RWPE2 (cell line): ENCODE data around the gene PRC1.
A peak's percentile ranks its signal among the peaks of the same experiment; 100 is the strongest.

Experiments
- ATAC-seq: fragments of 200-7000 bp; cut with Tn5 transposase; 3 replicates; pipeline ENCODE4 v1.9.1; 2021; ENCODE audit warnings: low read depth
- DNase-seq: peaks from one replicate; pipeline ENCODE4 v3.0.0-alpha.2; 2020; ENCODE audit warnings: low spot score
- H3K27ac ChIP-seq: fragments of 450-650 bp; 2 replicates; pipeline ENCODE4 v1.5.1; 2017; ENCODE audit warnings: mild to moderate bottlenecking; ENCODE audit not compliant: poor library complexity, severe bottlenecking
- H3K27me3 ChIP-seq: fragments of 250-450 bp; sonication (Bioruptor Pico); 2 replicates; pipeline ENCODE4 v1.5.1; 2021; ENCODE audit warnings: mild to moderate bottlenecking, moderate library complexity; ENCODE audit not compliant: insufficient read depth, poor library complexity, severe bottlenecking
- H3K36me3 ChIP-seq: fragments of 250-450 bp; sonication (Bioruptor Pico); 2 replicates; pipeline ENCODE4 v1.5.1; 2020; ENCODE audit warnings: low read depth, mild to moderate bottlenecking, moderate library complexity
- H3K4me1 ChIP-seq: fragments of 250-450 bp; sonication (Bioruptor Pico); 2 replicates; pipeline ENCODE4 v1.5.1; 2021; ENCODE audit warnings: mild to moderate bottlenecking, moderate library complexity; ENCODE audit not compliant: insufficient read depth, poor library complexity, severe bottlenecking
- H3K4me3 ChIP-seq: fragments of 250-450 bp; sonication (Bioruptor Pico); 2 replicates; pipeline ENCODE4 v1.5.1; 2021; ENCODE audit warnings: mild to moderate bottlenecking, moderate library complexity; ENCODE audit not compliant: severe bottlenecking
- H3K9me3 ChIP-seq: fragments of 250-450 bp; sonication (Bioruptor Pico); 2 replicates; pipeline ENCODE4 v1.5.1; 2021; ENCODE audit warnings: mild to moderate bottlenecking, moderate library complexity; ENCODE audit not compliant: severe bottlenecking
- CTCF ChIP-seq: fragments of 450-650 bp; IDR thresholded peaks from one replicate; pipeline ENCODE4 v1.5.1; 2017; ENCODE audit warnings: mild to moderate bottlenecking, moderate library complexity; ENCODE audit not compliant: poor library complexity, severe bottlenecking

Gene PRC1

DNA sequence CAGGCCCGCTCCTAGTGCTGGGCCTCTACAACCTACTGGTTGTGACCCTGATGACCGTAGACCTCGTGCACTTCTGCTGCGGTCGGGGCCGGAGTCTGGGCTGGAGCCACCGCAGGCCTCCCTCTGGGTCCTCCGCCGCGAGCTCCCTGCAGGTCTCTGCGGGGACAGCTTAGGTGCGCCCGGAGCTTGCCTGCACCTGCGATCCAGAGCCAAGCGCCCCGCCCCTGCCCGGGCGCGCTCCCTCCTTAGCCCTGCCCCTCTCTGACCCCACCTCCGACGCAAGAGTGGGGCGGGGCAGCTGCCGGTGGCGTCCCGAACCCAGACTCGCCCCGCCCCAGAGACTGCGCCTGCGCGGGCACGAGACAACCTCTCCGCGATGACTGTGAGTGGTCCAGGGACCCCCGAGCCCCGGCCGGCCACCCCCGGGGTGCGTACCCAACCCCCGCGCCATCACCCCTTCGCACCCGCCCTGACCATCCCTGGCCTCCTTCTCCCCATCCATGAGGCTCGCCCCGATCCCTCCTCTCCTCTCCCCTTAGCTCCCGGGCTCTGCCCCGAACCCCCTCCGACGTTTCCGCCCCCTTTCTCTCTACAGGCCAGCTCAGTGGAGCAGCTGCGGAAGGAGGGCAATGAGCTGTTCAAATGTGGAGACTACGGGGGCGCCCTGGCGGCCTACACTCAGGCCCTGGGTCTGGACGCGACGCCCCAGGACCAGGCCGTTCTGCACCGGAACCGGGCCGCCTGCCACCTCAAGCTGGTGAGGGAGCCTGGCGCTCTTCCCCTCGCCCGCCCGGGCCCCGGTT is 59.2 kb downstream of the PRC1 start, which contains the start of gene UNC45A:
UNC45A (plus strand) TSS at position 337 of the 803 bp plus-strand sequence; CDS start at position 377, 40 bp downstream.
- Histone ChIP-seq H3K4me1 (peaks cover 10% of the 10 kb centered on the region), H3K9me3 (no peaks in the 10 kb centered on the region), H3K4me3 (peak within 1 kb of the TSS; percentile 79), H3K27ac (peak within 1 kb of the TSS; percentile 23), H3K27me3 (no peaks in the 10 kb centered on the region), H3K36me3 (peaks cover 42% of the 10 kb centered on the region)
- DNase-seq (peak; percentile 98), ATAC-seq (peak; percentile 74)
- no peak for TF ChIP-seq CTCF

GRCh38 chr15:90934256-90934948 is 59.9 kb downstream of the PRC1 start:
- H3K36me3 ChIP-seq, result peaks cover 34% of the 10 kb centered on the region
- no peaks in the 10 kb centered on the region for H3K9me3 ChIP-seq
- peak; percentile 99 for TF ChIP-seq CTCF
- no peak overlapping the region for H3K27ac ChIP-seq
- H3K4me3 ChIP-seq, result peak overlapping the region; percentile 79
- peaks cover 10% of the 10 kb centered on the region for H3K4me1 ChIP-seq
- no peaks in the 10 kb centered on the region for H3K27me3 ChIP-seq
- peak; percentile 50 for ATAC-seq
- DNase-seq, result peak; percentile 95

- Histone ChIP-seq H3K4me1 (peaks cover 17% of the 10 kb centered on the region), H3K27ac (no peak overlapping the region)
- ATAC-seq, result no peak
These were observed 61.0 kb downstream of the PRC1 start for GRCh38 chr15:90933301-90933700.

DNA sequence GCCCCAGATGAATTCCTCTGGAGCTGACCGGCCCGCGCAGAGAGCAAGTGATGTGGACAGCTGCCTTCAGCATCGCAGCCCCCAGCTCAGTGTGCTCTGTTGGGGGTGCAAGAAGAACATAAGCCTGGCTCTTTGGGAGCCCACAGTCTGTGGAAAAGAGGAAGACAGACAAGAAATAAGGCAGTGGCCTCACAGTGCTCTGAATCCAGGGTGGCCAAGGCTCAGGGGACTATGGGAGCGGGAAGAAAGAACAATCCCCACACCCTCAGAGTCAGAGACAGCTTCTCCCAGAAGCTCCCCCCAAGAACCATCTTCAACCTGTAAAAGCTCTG is 61.7 kb downstream of the PRC1 start:
- no peaks in the 10 kb centered on the region for H3K27me3 ChIP-seq
- peak; percentile 87 for TF ChIP-seq CTCF
- peaks cover 17% of the 10 kb centered on the region for H3K4me1 ChIP-seq
- ATAC-seq, result no peak
- no peaks in the 10 kb centered on the region for H3K9me3 ChIP-seq
- H3K4me3 ChIP-seq, result peak overlapping the region; percentile 81
- no peak for DNase-seq
- H3K36me3 ChIP-seq, result peaks cover 17% of the 10 kb centered on the region
- H3K27ac ChIP-seq, result peak overlapping the region; percentile 62

More at GRCh38 chr15:90933301-90933700, 61.0 kb downstream of the PRC1 start:
- Histone ChIP-seq H3K36me3 (peaks cover 23% of the 10 kb centered on the region), H3K27me3 (no peaks in the 10 kb centered on the region), H3K9me3 (no peaks in the 10 kb centered on the region), H3K4me3 (no peak overlapping the region)
- DNase-seq, result no peak
- no peak for TF ChIP-seq CTCF
